T-helper 1 cell treated with Interleukin-12 subunit alpha and Interleukin-12 subunit beta and Interleukin-4 antibody, amounts not matched to agents 30 ng/mL and 1 ng/mL, for 36 hours (primary cell): ENCODE measurements around the gene PPP2R5B. TPM values are rescaled to one million over a fixed set of nuclear protein-coding genes. Genes with fewer than 3 reads are reported as not detected.

ENCODE experiments used
- intact Hi-C: fragments of 100-400 bp; cut with micrococcal nuclease; formaldehyde crosslinking; loops from one replicate; pipeline ENCODE4 v1.15.1; 2024
- total RNA-seq: library from RNA; stranded (reverse); gene quantifications from 2 replicates; pipeline ENCODE4 v1.2.3, GENCODE V29; 2022

PPP2R5B gene
- total RNA-seq, 1 donor from 2014 or later: 18.6 TPM

GRCh38 chr11:64925536-64926436 is 1.3 kb downstream of the PPP2R5B start:
- intact Hi-C loops: loop anchor here (2.0 kb wide), 3 partner anchors 79 to 689 kb away; partner anchors contain the start of genes MAP3K11, PCNX3 and SAC3D1

GRCh38 chr11:64926689-64927088 is 2.2 kb downstream of the PPP2R5B start:
- intact Hi-C loops: no loop called here

- intact Hi-C loops: no loop called here
These were observed 4.5 kb downstream of the PPP2R5B start for GRCh38 chr11:64928957-64929356.

- intact Hi-C loops: no loop called here
These were observed 5.1 kb downstream of the PPP2R5B start for GRCh38 chr11:64929625-64930024.

- intact Hi-C loops: no loop called here
These were observed 5.9 kb downstream of the PPP2R5B start for GRCh38 chr11:64930340-64930739.

- intact Hi-C loops: no loop called here
These were observed 6.8 kb downstream of the PPP2R5B start for GRCh38 chr11:64931290-64931689.

GRCh38 chr11:64932324-64932723 is 7.8 kb downstream of the PPP2R5B start:
- intact Hi-C loops: no loop called here

- intact Hi-C loops: no loop called here
These were observed 8.9 kb downstream of the PPP2R5B start for GRCh38 chr11:64933213-64933934.

GRCh38 chr11:64933935-64934681 is 9.6 kb downstream of the PPP2R5B start:
- intact Hi-C loops: no loop called here

- intact Hi-C loops: no loop called here
These were observed 10.3 kb downstream of the PPP2R5B start for GRCh38 chr11:64934682-64935358.

GRCh38 chr11:64935359-64936081 is 11.0 kb downstream of the PPP2R5B start, which contains the start of gene GPHA2:
GPHA2 (minus strand) TSS chr11:64935893; CDS start chr11:64935460, 433 bp downstream.
- intact Hi-C loops: no loop called here

GRCh38 chr11:64936539-64936938 is 12.1 kb downstream of the PPP2R5B start:
- intact Hi-C loops: no loop called here

- intact Hi-C loops: no loop called here
These were observed 22.8 kb downstream of the PPP2R5B start for GRCh38 chr11:64947208-64947814.

GRCh38 chr11:64951529-64951928 is 27.0 kb downstream of the PPP2R5B start:
- intact Hi-C loops: loop anchor here (5.0 kb wide), 1 partner anchor 46 kb away; the partner anchor contains the start of gene BATF2

GRCh38 chr11:64954201-64954600 is 29.7 kb downstream of the PPP2R5B start:
- intact Hi-C loops: loop anchor here (5.0 kb wide), 1 partner anchor 43 kb away; the partner anchor contains the start of gene BATF2

- intact Hi-C loops: no loop called here
These were observed 35.0 kb downstream of the PPP2R5B start for GRCh38 chr11:64959498-64959897.

- intact Hi-C loops: no loop called here
These were observed 36.2 kb downstream of the PPP2R5B start for GRCh38 chr11:64960719-64961118.

GRCh38 chr11:64963072-64963631 is 38.7 kb downstream of the PPP2R5B start:
- intact Hi-C loops: no loop called here

GRCh38 chr11:64967375-64967774 is 42.9 kb downstream of the PPP2R5B start:
- intact Hi-C loops: no loop called here
